Measurements from ENCODE around the gene ABAT. TPM values are rescaled to one million over a fixed set of nuclear protein-coding genes. Genes with fewer than 3 reads are reported as not detected.

The ABAT gene
- total RNA-seq, 1 experiment from 2014 or later: 6.9 TPM

DNA sequence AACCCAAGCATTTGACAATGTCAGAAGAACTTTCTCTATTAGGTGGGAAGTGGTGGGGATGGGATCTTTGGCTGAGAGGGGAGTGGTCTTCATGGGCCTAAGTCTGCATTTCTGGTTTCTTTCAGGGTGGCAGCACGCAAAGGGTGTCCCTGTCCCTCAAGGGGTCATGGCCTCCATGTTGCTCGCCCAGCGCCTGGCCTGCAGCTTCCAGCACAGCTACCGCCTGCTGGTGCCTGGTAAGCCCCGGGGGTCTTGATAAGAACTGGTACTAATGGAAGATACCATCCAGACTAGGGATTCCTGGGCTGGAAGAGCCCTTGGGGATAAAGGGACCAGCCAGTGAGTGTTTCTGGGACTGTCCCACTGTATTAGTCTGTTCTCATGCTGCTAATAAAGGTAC, 61.2 kb downstream of the ABAT start:
- ChIA-PET POLR2A (ENCODE audit: low non-redundant PET) (no interaction called here), CTCF (no interaction called here)
- Histone ChIP-seq H3K4me3 (ENCODE audit: low read depth, low read length, poor library complexity, severe bottlenecking) (no peak overlapping the region), H3K36me3 (ENCODE audit: insufficient read depth, low read length, poor library complexity, severe bottlenecking) (no peaks in the 10 kb centered on the region), H3K4me1 (ENCODE audit: insufficient read depth, low read length, poor library complexity, severe bottlenecking) (no peaks in the 10 kb centered on the region), H3K9me3 (ENCODE audit: low read depth, low read length, poor library complexity, severe bottlenecking) (no peaks in the 10 kb centered on the region), H3K27ac (ENCODE audit: low read depth, low read length, poor library complexity, severe bottlenecking) (no peak overlapping the region), H3K27me3 (replicated peaks; ENCODE audit: insufficient read depth, low read depth, low read length, poor library complexity) (no peaks in the 10 kb centered on the region)
- BruUV-seq (replicated peaks): no TSS peak
- no peak for DNase-seq (ENCODE audit: low spot score)
- TF ChIP-seq, protein P1, sequence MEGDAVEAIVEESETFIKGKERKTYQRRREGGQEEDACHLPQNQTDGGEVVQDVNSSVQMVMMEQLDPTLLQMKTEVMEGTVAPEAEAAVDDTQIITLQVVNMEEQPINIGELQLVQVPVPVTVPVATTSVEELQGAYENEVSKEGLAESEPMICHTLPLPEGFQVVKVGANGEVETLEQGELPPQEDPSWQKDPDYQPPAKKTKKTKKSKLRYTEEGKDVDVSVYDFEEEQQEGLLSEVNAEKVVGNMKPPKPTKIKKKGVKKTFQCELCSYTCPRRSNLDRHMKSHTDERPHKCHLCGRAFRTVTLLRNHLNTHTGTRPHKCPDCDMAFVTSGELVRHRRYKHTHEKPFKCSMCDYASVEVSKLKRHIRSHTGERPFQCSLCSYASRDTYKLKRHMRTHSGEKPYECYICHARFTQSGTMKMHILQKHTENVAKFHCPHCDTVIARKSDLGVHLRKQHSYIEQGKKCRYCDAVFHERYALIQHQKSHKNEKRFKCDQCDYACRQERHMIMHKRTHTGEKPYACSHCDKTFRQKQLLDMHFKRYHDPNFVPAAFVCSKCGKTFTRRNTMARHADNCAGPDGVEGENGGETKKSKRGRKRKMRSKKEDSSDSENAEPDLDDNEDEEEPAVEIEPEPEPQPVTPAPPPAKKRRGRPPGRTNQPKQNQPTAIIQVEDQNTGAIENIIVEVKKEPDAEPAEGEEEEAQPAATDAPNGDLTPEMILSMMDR (conservative IDR thresholded peaks at IDR 0.05; ENCODE audit: low read depth, low read length): no peak
- no peak for TF ChIP-seq EZH2 (IDR thresholded peaks at IDR 0.05; ENCODE audit: borderline replicate concordance, low read depth, low read length, poor library complexity, severe bottlenecking)
- intact Hi-C loops (cut with micrococcal nuclease; ENCODE audit: unreplicated experiment): no loop called here

DNA sequence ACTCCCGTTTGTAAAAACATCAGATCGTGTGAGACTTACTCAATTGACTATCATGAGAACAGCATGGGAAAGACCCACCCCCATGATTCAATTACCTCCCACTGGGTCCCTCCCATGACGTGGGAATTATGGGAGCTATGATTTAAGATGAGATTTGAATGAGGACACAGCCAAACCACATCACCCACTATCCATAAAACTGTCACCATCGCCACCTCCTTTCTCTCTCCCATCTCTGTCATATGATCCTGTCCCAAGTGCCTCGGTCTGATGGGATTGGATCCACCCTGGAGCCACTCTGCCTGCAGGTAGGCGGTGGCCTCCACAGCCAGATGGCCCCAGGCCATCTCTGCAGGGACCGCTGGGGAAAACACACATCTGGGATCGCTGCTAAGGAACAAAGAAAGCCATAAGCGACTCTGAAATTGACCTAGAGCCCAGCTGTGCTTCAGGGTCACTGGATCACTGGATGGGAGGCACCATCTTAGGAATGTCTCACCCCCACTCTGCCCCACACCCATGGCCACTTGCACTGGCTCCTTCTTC, 61.8 kb downstream of the ABAT start:
- no peak overlapping the region for H3K27ac ChIP-seq (ENCODE audit: low read depth, low read length, poor library complexity, severe bottlenecking)
- POLR2A ChIA-PET (ENCODE audit: low non-redundant PET): no interaction called here
- CTCF ChIA-PET: no interaction called here
- H3K4me3 ChIP-seq (ENCODE audit: low read depth, low read length, poor library complexity, severe bottlenecking): no peak overlapping the region
- no peak for DNase-seq (ENCODE audit: low spot score)
- no TSS peak for BruUV-seq (replicated peaks)
- no peak for TF ChIP-seq EZH2 (IDR thresholded peaks at IDR 0.05; ENCODE audit: borderline replicate concordance, low read depth, low read length, poor library complexity, severe bottlenecking)
- TF ChIP-seq, protein P1 (conservative IDR thresholded peaks at IDR 0.05; ENCODE audit: low read depth, low read length): no peak
- H3K27me3 ChIP-seq (replicated peaks; ENCODE audit: insufficient read depth, low read depth, low read length, poor library complexity): no peaks in the 10 kb centered on the region
- H3K4me1 ChIP-seq (ENCODE audit: insufficient read depth, low read length, poor library complexity, severe bottlenecking): no peaks in the 10 kb centered on the region
- H3K9me3 ChIP-seq (ENCODE audit: low read depth, low read length, poor library complexity, severe bottlenecking): no peaks in the 10 kb centered on the region
- H3K36me3 ChIP-seq (ENCODE audit: insufficient read depth, low read length, poor library complexity, severe bottlenecking): no peaks in the 10 kb centered on the region
- intact Hi-C loops (cut with micrococcal nuclease; ENCODE audit: unreplicated experiment): no loop called here

DNA sequence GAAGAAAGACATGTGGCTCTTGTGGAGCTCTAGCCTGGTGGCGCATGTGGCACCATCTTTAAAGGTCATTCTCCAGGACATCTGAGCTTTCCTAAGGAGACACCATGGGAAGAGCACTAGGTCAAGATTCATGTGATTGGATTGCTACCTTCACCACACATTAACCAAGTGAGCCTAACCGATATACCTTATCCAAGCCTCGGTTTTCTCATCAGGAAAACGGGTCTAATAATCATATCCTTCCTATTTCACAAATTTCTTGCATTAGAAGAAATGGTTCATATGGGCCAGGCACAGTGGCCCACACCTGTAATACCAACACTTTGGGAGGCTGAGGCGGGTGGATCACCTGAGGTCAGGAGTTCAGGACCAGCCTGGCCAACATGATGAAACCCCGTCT, 64.7 kb downstream of the ABAT start:
- BruUV-seq (replicated peaks): no TSS peak

More for the DNA sequence above, 64.7 kb downstream of the ABAT start:
- ChIA-PET CTCF (no interaction called here), POLR2A (ENCODE audit: low non-redundant PET) (no interaction called here)
- no peak for TF ChIP-seq EZH2 (IDR thresholded peaks at IDR 0.05; ENCODE audit: borderline replicate concordance, low read depth, low read length, poor library complexity, severe bottlenecking)
- TF ChIP-seq, protein P1 (conservative IDR thresholded peaks at IDR 0.05; ENCODE audit: low read depth, low read length): no peak
- Histone ChIP-seq H3K9me3 (ENCODE audit: low read depth, low read length, poor library complexity, severe bottlenecking) (no peaks in the 10 kb centered on the region), H3K36me3 (ENCODE audit: insufficient read depth, low read length, poor library complexity, severe bottlenecking) (no peaks in the 10 kb centered on the region), H3K27ac (ENCODE audit: low read depth, low read length, poor library complexity, severe bottlenecking) (no peak overlapping the region), H3K4me3 (ENCODE audit: low read depth, low read length, poor library complexity, severe bottlenecking) (no peak overlapping the region), H3K27me3 (replicated peaks; ENCODE audit: insufficient read depth, low read depth, low read length, poor library complexity) (no peaks in the 10 kb centered on the region), H3K4me1 (ENCODE audit: insufficient read depth, low read length, poor library complexity, severe bottlenecking) (no peaks in the 10 kb centered on the region)
- no peak for DNase-seq (ENCODE audit: low spot score)
- intact Hi-C loops (cut with micrococcal nuclease; ENCODE audit: unreplicated experiment): no loop called here
